Astrocyte of the cerebellum (primary cell): ENCODE data around the gene TFF1.

Experiments
- DNase-seq: peaks from one replicate; pipeline ENCODE4 v3.0.0-alpha.2; 2011; ENCODE audit warnings: low read depth
- H3K4me3 ChIP-seq: 2 replicates; pipeline ENCODE4 v1.5.1; 2011; ENCODE audit warnings: mild to moderate bottlenecking, low read depth, low read length, moderate library complexity
- CTCF ChIP-seq: IDR thresholded peaks from 2 replicates; pipeline ENCODE4 v1.5.1; 2012; ENCODE audit warnings: low read length, low read depth, moderate library complexity, mild to moderate bottlenecking; ENCODE audit errors: missing control alignments
- in situ Hi-C: cut with HindIII; loops from 2 replicates; pipeline ENCODE4 v1.10.0; 2017; ENCODE audit warnings: low sequenced_read_pairs

TFF1 gene

GRCh38 chr21:42377951-42378340 is 11.6 kb upstream of the TFF1 start:
- DNase-seq = no peak
- no peak for TF ChIP-seq CTCF
- in situ Hi-C loops = no loop called here
- H3K4me3 ChIP-seq = no peak overlapping the region

- in situ Hi-C loops = no loop called here
- DNase-seq = no peak
- no peak overlapping the region for H3K4me3 ChIP-seq
- TF ChIP-seq CTCF = no peak
These were observed 11.0 kb upstream of the TFF1 start for GRCh38 chr21:42377211-42377950.

- TF ChIP-seq CTCF = no peak
- H3K4me3 ChIP-seq = no peak overlapping the region
- no peak for DNase-seq
- in situ Hi-C loops = no loop called here
These were observed 10.1 kb upstream of the TFF1 start for GRCh38 chr21:42376338-42376982.

- no peak for DNase-seq
- TF ChIP-seq CTCF = no peak
- no peak overlapping the region for H3K4me3 ChIP-seq
- in situ Hi-C loops = no loop called here
These were observed 9.6 kb upstream of the TFF1 start for GRCh38 chr21:42375966-42376337.

DNA sequence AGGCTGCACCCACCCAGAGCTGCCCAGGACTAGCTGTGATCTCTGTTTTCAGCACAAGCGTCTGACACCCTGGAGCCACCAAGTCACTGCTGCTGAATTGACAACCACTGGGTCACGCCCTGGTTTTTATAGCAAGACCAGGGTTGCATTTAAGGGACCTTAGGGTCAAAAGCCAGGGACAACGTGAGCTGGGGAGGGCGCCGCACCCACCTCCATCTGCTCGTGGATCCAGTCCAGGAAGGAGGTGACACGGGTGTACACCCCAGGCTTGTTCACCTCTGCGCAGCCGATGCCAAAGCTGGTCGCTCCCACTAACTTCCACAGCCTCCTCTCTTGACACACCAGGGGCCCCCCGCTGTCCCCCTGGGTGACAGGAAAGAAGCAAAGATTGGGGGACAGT is 9.2 kb upstream of the TFF1 start:
- H3K4me3 ChIP-seq = no peak overlapping the region
- in situ Hi-C loops = no loop called here
- no peak for DNase-seq
- TF ChIP-seq CTCF = no peak

DNA sequence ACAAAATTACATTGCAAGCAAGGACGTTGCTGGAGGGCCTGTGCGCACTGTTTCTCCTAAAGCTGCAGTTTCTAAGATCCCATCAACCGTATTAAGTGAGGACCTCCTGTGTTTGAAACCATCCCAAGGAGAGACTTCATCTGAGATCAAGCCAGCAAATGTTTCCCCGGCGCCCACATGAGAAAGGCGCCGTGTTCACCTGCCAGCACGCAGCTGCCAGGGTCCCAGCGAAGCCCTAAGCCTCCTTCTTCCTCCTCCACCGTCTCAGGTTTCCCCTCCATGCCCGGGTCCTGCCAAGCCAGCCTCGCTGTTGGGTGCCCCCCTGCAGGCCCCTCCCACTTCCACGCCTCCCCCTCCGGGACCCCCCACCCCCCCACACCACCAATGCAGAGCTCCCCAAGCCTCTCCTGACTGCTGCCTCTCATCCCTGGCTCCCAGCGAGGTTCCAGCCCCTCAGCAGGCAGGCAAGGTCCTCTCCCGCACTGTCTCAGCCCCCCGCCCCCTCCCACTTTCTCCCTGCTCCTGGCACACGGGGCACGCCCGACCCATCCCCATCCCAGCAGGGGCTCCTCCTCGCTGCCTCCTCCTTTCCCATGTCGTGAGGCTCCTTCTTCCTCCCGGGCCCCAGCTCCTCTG is 8.6 kb upstream of the TFF1 start:
- no peak for DNase-seq
- no peak overlapping the region for H3K4me3 ChIP-seq
- in situ Hi-C loops = no loop called here
- TF ChIP-seq CTCF = no peak
